Measurements from ENCODE around the gene APOL6.
"Not testable (repeated sequence)": the region's sequence is repeated elsewhere in the genome, so short reads cannot be mapped to it uniquely, and the experiment has no call there.

Gene APOL6

GRCh38 chr22:35660291-35661127 lies 12.3 kb downstream of the APOL6 start:
- H3K36me3 ChIP-seq (ENCODE audit: control insufficient read depth, insufficient read depth, low read length), result no peaks in the 10 kb centered on the region
- peaks cover 32% of the 10 kb centered on the region for H3K9me3 ChIP-seq (ENCODE audit: control insufficient read depth, insufficient read depth, low read depth, low read length)
- no peak overlapping the region for H3K9ac ChIP-seq (ENCODE audit: low read length)
- H3K27me3 ChIP-seq (ENCODE audit: control insufficient read depth, insufficient read depth, low read length), result no peaks in the 10 kb centered on the region
- H3K4me1 ChIP-seq (ENCODE audit: control insufficient read depth, insufficient read depth, low read length), result peaks cover 9% of the 10 kb centered on the region; the same call in 1 of the 2 replicates
- no peak overlapping the region for H3K27ac ChIP-seq (ENCODE audit: low read depth, low read length)
- H3K4me3 ChIP-seq (ENCODE audit: low read depth, low read length), result no peak overlapping the region

GRCh38 chr22:35661464-35661863 lies 13.2 kb downstream of the APOL6 start:
- Histone ChIP-seq H3K9me3 (ENCODE audit: control insufficient read depth, insufficient read depth, low read depth, low read length) (peaks cover 33% of the 10 kb centered on the region), H3K4me3 (ENCODE audit: low read depth, low read length) (no peak overlapping the region), H3K4me1 (ENCODE audit: control insufficient read depth, insufficient read depth, low read length) (peaks cover 9% of the 10 kb centered on the region; the same call in 1 of the 2 replicates), H3K27ac (ENCODE audit: low read depth, low read length) (no peak overlapping the region), H3K36me3 (ENCODE audit: control insufficient read depth, insufficient read depth, low read length) (no peaks in the 10 kb centered on the region), H3K9ac (ENCODE audit: low read length) (no peak overlapping the region), H3K27me3 (ENCODE audit: control insufficient read depth, insufficient read depth, low read length) (no peaks in the 10 kb centered on the region)

GRCh38 chr22:35662914-35663313 lies 14.7 kb downstream of the APOL6 start:
- Histone ChIP-seq H3K9me3 (ENCODE audit: control insufficient read depth, insufficient read depth, low read depth, low read length) (peaks cover 45% of the 10 kb centered on the region), H3K4me3 (ENCODE audit: low read depth, low read length) (no peak overlapping the region; the same call in 1 of the 2 replicates), H3K27ac (ENCODE audit: low read depth, low read length) (no peak overlapping the region)

GRCh38 chr22:35663371-35663770 lies 15.1 kb downstream of the APOL6 start:
- no peaks in the 10 kb centered on the region for H3K27me3 ChIP-seq (ENCODE audit: control insufficient read depth, insufficient read depth, low read length)
- peaks cover 9% of the 10 kb centered on the region; the same call in 1 of the 2 replicates for H3K4me1 ChIP-seq (ENCODE audit: control insufficient read depth, insufficient read depth, low read length)
- no peak overlapping the region for H3K27ac ChIP-seq (ENCODE audit: low read depth, low read length)
- no peak overlapping the region; the same call in 1 of the 2 replicates for H3K4me3 ChIP-seq (ENCODE audit: low read depth, low read length)
- H3K36me3 ChIP-seq (ENCODE audit: control insufficient read depth, insufficient read depth, low read length), result no peaks in the 10 kb centered on the region
- H3K9me3 ChIP-seq (ENCODE audit: control insufficient read depth, insufficient read depth, low read depth, low read length), result peaks cover 43% of the 10 kb centered on the region
- H3K9ac ChIP-seq (ENCODE audit: low read length), result no peak overlapping the region

More at GRCh38 chr22:35662914-35663313, 14.7 kb downstream of the APOL6 start:
- no peaks in the 10 kb centered on the region for H3K36me3 ChIP-seq (ENCODE audit: control insufficient read depth, insufficient read depth, low read length)
- no peak overlapping the region for H3K9ac ChIP-seq (ENCODE audit: low read length)
- H3K27me3 ChIP-seq (ENCODE audit: control insufficient read depth, insufficient read depth, low read length), result no peaks in the 10 kb centered on the region
- peaks cover 9% of the 10 kb centered on the region; the same call in 1 of the 2 replicates for H3K4me1 ChIP-seq (ENCODE audit: control insufficient read depth, insufficient read depth, low read length)

GRCh38 chr22:35664955-35665587 lies 16.8 kb downstream of the APOL6 start:
- no peak overlapping the region for H3K4me3 ChIP-seq (ENCODE audit: low read depth, low read length)
- H3K9me3 ChIP-seq (ENCODE audit: control insufficient read depth, insufficient read depth, low read depth, low read length), result peaks cover 46% of the 10 kb centered on the region

GRCh38 chr22:35666699-35667098 lies 18.5 kb downstream of the APOL6 start:
- not testable (repeated sequence) for H3K27ac ChIP-seq (ENCODE audit: low read depth, low read length); H3K4me1 ChIP-seq (ENCODE audit: control insufficient read depth, insufficient read depth, low read length); H3K4me3 ChIP-seq (ENCODE audit: low read depth, low read length); H3K9ac ChIP-seq (ENCODE audit: low read length); H3K27me3 ChIP-seq (ENCODE audit: control insufficient read depth, insufficient read depth, low read length); H3K36me3 ChIP-seq (ENCODE audit: control insufficient read depth, insufficient read depth, low read length)
- peaks cover 43% of the 10 kb centered on the region for H3K9me3 ChIP-seq (ENCODE audit: control insufficient read depth, insufficient read depth, low read depth, low read length)

More at GRCh38 chr22:35664955-35665587, 16.8 kb downstream of the APOL6 start:
- no peaks in the 10 kb centered on the region for H3K27me3 ChIP-seq (ENCODE audit: control insufficient read depth, insufficient read depth, low read length)
- H3K27ac ChIP-seq (ENCODE audit: low read depth, low read length), result no peak overlapping the region
- H3K4me1 ChIP-seq (ENCODE audit: control insufficient read depth, insufficient read depth, low read length), result peaks cover 9% of the 10 kb centered on the region; the same call in 1 of the 2 replicates
- no peak overlapping the region for H3K9ac ChIP-seq (ENCODE audit: low read length)
- no peaks in the 10 kb centered on the region for H3K36me3 ChIP-seq (ENCODE audit: control insufficient read depth, insufficient read depth, low read length)

- Histone ChIP-seq H3K27me3 (ENCODE audit: control insufficient read depth, insufficient read depth, low read length) (no peaks in the 10 kb centered on the region), H3K9me3 (ENCODE audit: control insufficient read depth, insufficient read depth, low read depth, low read length) (peaks cover 28% of the 10 kb centered on the region), H3K36me3 (ENCODE audit: control insufficient read depth, insufficient read depth, low read length) (no peaks in the 10 kb centered on the region), H3K9ac (ENCODE audit: low read length) (no peak overlapping the region), H3K4me1 (ENCODE audit: control insufficient read depth, insufficient read depth, low read length) (no peaks in the 10 kb centered on the region; the same call in 1 of the 2 replicates), H3K27ac (ENCODE audit: low read depth, low read length) (no peak overlapping the region), H3K4me3 (ENCODE audit: low read depth, low read length) (no peak overlapping the region)
Observed at GRCh38 chr22:35674335-35674734, 26.1 kb downstream of the APOL6 start.

GRCh38 chr22:35676065-35676464 lies 27.8 kb downstream of the APOL6 start:
- peaks cover 22% of the 10 kb centered on the region for H3K9me3 ChIP-seq (ENCODE audit: control insufficient read depth, insufficient read depth, low read depth, low read length)
- not testable (repeated sequence) for H3K4me3 ChIP-seq (ENCODE audit: low read depth, low read length); H3K4me1 ChIP-seq (ENCODE audit: control insufficient read depth, insufficient read depth, low read length); H3K27me3 ChIP-seq (ENCODE audit: control insufficient read depth, insufficient read depth, low read length); H3K27ac ChIP-seq (ENCODE audit: low read depth, low read length); H3K36me3 ChIP-seq (ENCODE audit: control insufficient read depth, insufficient read depth, low read length); H3K9ac ChIP-seq (ENCODE audit: low read length)

GRCh38 chr22:35677460-35678187 lies 29.4 kb downstream of the APOL6 start:
- no peaks in the 10 kb centered on the region for H3K36me3 ChIP-seq (ENCODE audit: control insufficient read depth, insufficient read depth, low read length)
- H3K4me3 ChIP-seq (ENCODE audit: low read depth, low read length), result no peak overlapping the region
- H3K4me1 ChIP-seq (ENCODE audit: control insufficient read depth, insufficient read depth, low read length), result no peaks in the 10 kb centered on the region; the same call in 1 of the 2 replicates
- no peaks in the 10 kb centered on the region for H3K27me3 ChIP-seq (ENCODE audit: control insufficient read depth, insufficient read depth, low read length)
- peaks cover 25% of the 10 kb centered on the region for H3K9me3 ChIP-seq (ENCODE audit: control insufficient read depth, insufficient read depth, low read depth, low read length)
- no peak overlapping the region for H3K9ac ChIP-seq (ENCODE audit: low read length)
- H3K27ac ChIP-seq (ENCODE audit: low read depth, low read length), result no peak overlapping the region

GRCh38 chr22:35678836-35679235 lies 30.6 kb downstream of the APOL6 start:
- H3K4me1 ChIP-seq (ENCODE audit: control insufficient read depth, insufficient read depth, low read length), result no peaks in the 10 kb centered on the region; the same call in 1 of the 2 replicates
- H3K27ac ChIP-seq (ENCODE audit: low read depth, low read length), result no peak overlapping the region
- peaks cover 20% of the 10 kb centered on the region for H3K9me3 ChIP-seq (ENCODE audit: control insufficient read depth, insufficient read depth, low read depth, low read length)
- H3K27me3 ChIP-seq (ENCODE audit: control insufficient read depth, insufficient read depth, low read length), result no peaks in the 10 kb centered on the region
- no peak overlapping the region for H3K4me3 ChIP-seq (ENCODE audit: low read depth, low read length)
- no peaks in the 10 kb centered on the region for H3K36me3 ChIP-seq (ENCODE audit: control insufficient read depth, insufficient read depth, low read length)
- H3K9ac ChIP-seq (ENCODE audit: low read length), result no peak overlapping the region
